Keratinocyte (primary cell): ENCODE measurements around the gene SPAG9.

Source experiments
- CTCF ChIP-seq, 3 experiments: IDR thresholded peaks in 1 of 3; conservative IDR thresholded peaks in 1 of 3; optimal IDR thresholded peaks in 1 of 3; 2 replicates in 2 of 3; 3 replicates in 1 of 3; pipeline versions ENCODE3 to v1.5.1; 2011; ENCODE audit warnings: low read length in 3 of 3, mild to moderate bottlenecking in 3 of 3, moderate library complexity in 2 of 3, control low read depth in 1 of 3, inconsistent platforms in 1 of 3; ENCODE audit not compliant: insufficient read depth in 2 of 3; ENCODE audit errors: extremely low read depth in 1 of 3
- EZH2 ChIP-seq: IDR thresholded peaks from one replicate; pipeline ENCODE4 v1.6.1; 2012; ENCODE audit warnings: inconsistent platforms, mild to moderate bottlenecking, low read length, moderate library complexity

DNA sequence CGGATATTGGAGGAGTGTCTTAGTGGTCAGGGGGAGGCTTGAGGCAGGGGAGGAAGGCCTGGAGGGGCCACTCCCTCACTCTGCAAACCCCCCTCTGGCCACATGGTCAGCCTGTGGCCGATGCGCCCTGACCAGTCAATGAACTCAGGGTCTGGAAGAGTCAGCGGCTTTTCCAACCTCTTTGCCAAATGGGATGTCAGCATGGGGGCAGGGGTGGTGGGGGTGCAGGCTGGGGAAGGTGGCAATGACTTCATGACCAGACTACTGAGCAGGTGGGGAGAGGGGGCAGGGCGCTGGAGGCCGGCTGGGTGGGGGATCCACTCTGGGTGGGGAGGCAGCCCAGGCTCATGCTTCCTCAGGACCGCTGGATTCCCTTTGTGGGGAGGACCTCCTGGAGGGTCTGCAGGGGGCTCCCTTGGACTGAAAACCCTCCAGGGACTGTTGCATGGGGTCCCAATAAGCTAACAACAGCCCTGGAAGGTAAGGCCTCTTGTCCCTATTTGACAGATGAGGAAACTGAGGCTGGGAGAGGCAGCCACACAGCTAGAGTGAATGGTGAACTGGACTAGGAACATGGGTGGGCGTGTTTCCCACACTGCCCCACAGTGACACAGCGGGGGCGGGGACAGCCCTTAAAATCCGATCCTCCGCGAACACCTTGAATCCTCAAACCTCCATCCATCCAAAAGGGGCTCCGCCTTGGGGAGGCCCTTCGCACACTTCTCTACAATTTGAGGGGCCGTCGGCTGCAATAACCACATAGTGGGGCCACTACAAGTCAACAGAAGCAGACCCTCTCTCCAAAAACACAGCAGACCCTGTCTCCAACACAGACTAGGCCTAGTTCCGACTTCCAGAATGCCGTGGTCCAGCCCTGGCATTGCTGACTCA, 173.5 kb downstream of the SPAG9 start:
- TF ChIP-seq CTCF (optimal IDR thresholded peaks at IDR 0.05 in 1 of 3, IDR thresholded peaks at IDR 0.05 in 1 of 3, conservative IDR thresholded peaks at IDR 0.05 in 1 of 3; ENCODE audit: extremely low read depth in 1 of 3, insufficient read depth in 2 of 3, low read length in 3 of 3) (no peak), EZH2 (no peak)
